SHP77 (cell line): ENCODE measurements around the gene CNN3.

Source experiments
- DNase-seq, 2 experiments: peaks; one replicate each; lab custom pipeline; 2025; lab: John Stamatoyannopoulos, UW

CNN3 gene

DNA sequence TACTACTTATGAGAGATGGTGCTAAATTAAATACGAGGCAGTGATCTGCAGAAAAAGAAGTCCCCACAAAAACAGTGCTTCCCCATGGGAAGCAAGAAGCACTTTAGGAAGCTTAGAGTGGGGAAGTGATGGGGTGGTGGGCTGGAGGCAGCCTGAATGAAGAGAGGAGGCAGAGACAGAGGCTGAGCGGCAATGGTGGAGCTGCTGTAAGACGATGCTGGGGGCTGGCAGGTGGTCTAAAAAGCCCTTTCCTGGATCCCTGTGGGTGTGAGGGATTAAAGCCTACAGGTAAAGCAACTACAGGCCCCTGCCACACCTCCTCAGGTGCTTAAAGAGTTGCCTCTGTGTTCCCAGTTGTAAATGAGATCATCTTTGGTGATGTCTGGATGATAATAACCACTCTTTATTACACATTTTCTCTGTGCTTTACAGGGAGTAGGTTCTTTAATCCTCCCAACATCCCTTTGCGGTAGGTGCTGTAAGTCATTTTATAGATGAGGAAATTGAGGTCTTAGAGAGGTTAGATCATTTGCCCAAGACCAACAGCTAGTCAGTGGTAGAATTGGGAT is 39.2 kb downstream of the CNN3 start:
- DNase-seq = no peak

DNA sequence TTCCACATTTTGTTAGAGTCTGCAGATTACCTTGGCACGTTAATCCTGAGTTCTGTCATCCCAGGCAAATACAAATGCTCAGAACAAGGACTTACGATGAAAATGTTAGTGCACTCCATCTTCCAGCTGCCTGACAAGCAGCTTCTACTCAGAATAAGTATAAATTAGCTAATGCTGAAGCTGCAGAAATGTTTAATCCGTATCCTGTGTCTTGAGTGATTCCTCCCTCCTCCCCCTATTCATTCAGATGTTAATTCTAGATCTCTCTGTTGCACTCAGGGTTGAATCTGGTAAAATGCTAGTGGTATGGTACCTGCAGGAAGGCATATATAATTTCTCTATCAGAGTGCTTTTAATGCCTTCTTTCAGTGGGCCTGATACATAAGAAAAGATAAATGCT is 39.8 kb downstream of the CNN3 start:
- DNase-seq = no peak

DNA sequence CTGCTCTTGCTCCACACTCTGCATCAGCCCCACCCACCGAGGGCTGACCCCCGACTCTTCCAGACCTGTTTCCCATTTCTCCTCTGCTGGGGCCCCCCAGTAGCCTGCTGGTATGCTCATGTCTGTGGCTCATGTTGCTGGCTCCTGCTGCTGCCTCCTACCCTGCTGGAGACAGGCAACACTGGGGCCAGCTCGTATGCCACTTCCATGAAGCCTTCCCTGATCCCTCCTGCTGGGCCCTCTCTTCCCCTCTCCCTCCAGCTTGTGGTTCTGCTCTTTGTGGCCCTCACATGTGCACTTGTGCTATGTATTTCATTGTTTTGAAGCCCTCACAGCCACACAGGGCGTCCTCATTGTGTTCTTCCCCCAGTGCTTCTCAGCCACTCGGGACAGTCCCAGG is 40.5 kb downstream of the CNN3 start:
- no peak for DNase-seq

DNA sequence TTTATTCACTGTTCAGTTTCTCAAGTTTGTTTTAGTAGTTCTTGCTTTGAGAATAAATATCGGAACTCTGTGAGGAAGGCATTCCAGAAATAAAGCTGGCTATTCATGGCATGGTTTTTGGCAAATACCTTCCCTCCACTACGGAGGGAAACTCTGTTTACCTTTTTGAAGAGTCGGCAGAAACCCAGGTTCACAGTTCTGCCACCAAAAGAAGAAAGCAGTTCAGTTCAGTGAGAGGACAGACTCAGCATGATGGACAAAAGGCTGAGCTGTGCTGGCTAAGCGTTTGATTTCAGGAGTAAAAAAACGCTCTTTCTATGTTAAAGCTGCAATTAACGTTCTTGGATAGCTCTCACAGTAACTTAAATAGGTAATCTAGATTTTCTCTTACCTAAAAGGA is 42.4 kb downstream of the CNN3 start:
- DNase-seq = no peak

DNA sequence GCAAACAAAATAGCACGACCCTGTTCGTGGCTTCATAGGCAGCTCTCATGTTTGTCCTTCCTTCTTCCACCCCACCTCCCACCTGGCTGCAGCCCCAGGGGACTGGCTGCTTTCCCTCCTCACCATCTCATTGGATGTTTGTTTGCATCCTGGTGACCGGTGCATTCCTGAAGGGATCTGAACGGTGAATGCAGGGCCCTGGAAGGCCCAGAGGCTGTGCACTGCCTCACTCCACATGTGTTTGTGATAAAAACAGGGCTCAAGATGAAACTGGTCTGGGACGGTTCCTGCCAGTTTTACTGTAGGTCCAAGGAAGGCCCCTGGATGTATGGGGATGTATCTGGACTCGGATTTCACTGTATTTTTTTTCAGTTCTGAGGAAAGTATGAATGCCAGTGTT is 42.8 kb downstream of the CNN3 start:
- DNase-seq = no peak

DNA sequence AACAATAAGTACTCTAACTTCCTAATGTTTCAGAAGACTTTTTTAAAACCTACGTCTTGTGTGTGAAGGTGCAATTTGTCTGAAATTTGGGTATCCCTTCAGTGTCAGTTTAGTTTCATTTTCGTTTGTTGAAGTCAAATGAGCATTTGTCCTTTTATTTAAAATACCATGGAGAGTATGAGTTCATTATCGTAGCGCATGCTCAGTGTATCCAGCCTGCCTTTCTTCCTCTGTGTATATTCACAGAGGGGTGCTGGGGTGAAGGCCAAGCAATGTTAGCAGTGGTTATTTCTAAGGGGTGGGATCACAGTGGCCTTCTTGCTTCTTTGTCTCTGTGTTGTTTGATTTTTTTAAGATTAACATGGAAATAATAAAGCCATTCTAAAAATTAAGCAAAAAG is 43.2 kb downstream of the CNN3 start:
- no peak for DNase-seq

DNA sequence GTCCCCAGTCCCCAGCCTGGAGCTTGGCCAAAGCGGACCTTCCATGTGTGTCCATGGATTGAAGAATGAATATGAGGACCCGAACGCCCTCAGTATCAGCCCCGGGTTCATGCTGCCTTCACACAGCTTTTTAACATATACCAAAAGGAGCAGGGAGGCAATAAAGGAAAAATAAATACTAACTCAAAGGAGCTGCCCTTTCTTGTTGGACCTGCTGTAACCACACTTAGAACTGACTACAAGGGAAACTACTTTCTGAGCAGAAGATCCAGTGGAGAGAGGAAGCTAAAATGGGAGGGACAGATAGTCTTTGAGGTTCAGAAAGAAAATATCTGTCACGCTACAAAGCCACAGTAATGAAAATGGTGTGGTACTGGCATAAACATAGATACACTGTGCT is 48.6 kb downstream of the CNN3 start:
- DNase-seq = no peak

DNA sequence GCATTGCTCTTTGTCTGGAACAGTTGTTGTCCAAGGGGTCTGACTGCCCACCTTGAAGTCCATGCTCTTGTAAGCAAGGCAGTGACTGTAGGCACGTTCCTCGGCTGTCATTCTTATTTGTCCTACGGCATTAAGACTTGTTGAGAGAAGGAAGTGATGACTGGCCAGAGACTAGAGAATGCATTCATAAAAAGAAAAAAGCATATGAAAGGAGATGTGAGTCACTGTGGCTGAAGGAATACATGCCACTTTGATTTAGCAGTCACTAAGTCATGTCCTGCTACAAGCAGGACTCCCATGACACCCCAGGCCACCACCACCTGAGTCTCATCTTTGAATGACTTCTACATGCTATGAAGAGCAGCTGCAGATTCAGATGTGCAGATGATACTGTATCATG is 50.5 kb downstream of the CNN3 start:
- DNase-seq = no peak

DNA sequence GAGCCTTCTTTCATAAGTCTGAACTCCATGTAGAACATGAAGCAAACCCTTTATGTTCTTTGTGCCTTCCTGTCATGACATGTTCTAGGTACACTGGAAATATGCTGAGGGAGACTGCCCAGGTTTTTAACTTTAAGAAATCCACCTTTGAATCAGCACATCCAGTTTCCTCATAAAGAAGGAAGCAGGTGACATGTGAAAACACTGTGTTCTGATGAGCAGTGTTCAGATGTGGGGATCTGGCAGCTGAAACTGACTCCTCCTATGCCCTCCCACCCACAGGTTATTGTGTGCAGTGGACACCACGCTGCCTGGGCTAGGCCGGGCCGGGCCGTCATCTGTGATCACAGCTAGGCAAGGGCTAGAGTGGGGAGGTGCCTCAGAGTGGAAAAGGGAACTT is 51.1 kb downstream of the CNN3 start:
- DNase-seq = no peak

DNA sequence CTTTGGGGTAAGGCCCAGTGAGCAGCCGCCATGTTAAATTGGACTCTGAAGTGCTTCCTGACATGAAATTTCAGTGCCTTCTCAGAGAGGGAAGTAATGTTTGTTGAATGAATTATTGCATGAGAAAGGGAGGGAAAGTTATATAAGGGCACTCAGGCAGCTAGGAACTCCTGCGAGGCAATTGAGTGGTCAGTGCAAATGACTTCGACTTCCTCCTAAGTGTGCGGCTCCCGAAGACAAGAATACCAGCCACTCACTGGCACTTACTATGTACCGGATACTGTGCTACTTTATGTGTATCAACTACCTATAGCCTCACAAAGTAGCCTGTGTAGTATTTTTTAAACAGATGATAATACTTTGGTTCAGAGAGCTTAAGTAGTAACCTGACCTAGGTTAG is 52.5 kb downstream of the CNN3 start:
- no peak for DNase-seq

DNA sequence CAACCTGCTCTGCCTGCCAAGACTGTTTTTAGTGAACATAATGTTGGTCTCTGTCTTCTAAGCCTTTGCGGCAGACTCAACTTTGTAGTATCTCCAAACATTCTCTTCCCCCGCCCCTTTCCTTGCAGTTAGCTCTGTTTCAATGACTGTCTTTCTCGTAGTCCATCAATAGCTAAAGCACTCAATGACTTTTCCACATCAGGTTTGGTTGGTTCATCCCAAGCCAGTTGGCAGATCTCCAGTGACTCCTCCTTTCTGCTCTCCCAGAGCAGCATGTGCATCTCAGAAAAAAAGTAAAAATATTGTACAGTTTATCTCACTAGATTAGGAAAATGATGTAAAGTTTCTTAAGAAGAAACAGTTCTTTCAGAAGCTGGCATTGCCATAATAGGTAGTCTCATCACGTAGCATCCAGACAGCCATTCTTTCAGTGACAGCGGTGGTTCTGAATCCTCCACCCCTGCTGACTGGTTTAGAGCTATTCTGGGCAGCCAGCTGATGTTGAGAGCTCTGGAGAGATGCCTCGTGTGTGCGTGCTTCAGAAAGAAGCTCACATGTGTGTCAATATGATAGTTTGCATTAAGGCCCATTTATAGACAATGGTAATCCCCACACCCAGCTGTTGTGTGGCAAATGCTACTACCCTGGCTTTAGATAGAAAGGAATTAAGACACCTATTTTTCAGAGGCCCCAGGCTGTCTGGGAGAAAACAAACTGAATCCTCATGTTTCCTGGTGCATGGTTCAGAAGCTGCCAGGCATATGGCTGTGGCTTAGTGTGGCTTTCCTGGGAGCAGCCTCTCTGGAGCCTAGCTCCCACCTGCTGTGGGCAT is 53.2 kb downstream of the CNN3 start:
- peak; percentile 56 to 63 for DNase-seq

DNA sequence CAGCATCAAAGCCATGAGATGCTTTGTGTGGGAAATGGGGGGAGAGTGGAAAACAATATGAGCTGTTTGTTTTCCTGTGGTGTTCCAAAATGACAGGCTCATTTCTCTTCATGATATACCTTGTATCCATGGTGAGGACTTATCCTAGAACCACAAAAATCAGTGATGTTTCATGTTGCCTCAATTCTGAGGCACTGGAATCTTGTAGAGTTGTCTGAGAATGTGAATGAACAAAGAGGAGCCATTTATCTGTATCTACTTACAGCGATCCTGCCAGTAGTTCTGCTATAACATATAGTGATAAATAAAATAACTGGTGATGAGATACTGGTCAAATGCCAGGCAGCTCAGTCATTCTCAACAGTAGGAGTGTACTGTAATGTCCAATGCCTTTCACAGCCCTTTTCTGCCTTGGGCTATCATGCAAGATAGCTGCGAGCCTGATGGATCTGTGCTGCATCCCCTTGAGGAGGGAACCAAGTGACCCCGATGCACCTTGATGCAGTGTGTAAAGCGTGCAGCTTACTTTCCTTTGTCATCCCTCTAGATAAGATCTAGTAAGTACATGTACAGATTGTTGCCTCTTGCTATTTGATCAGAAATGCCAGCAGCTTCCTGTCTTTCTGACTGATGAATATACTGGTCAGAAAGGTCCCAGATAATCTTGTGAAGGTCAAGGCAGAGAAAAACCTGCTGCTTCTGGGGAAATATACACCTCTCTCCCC is 54.0 kb downstream of the CNN3 start:
- no peak for DNase-seq

DNA sequence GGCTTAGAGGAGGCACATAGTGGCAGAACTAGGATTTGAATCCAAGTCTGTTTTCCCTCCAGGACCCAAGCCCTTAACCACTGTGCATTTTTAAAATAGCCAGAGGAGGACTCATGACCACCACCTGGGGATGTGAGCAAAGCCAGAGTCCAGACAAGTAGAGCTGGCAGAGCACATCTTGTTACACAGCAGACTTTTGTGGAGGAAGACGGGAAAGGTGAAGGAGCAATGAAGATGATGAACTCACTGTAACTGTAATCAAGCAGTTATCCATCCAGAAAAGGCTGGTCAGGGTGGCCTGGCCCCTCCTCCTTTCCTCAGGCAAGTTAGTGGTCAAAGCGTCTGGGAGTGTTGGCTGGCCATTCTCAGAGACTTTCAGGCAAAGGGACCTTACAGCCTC is 55.9 kb downstream of the CNN3 start:
- DNase-seq = no peak

DNA sequence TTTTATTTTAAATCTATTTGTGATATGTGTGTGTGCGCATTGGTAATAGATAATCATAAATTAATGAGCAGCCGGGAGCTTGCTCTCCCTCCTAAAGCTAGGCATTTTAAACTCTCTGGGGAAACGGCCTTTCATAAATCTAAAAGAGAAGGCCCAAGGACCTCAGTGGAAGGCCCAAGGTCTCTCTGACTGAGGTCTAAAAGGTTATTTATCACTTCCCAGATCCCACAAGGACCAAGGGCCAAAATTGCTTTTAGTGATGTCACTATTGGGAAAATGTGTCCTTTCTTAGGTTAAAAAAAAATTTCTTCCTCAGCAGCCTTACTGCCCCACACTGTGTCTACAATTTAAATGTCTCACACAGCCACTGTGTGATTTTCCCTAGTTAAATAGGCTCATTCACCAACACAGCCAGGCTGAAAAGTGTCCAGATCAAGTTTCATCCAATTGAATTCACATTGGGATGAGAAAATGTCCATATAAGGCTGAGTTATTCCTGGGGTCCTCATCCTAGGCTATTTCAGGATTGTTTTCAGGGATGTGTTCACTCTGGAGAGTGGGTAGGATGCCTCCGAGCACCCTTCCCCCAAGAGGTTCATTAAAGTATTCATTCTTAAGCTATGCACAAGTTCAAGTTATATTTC is 60.6 kb downstream of the CNN3 start:
- no peak for DNase-seq

DNA sequence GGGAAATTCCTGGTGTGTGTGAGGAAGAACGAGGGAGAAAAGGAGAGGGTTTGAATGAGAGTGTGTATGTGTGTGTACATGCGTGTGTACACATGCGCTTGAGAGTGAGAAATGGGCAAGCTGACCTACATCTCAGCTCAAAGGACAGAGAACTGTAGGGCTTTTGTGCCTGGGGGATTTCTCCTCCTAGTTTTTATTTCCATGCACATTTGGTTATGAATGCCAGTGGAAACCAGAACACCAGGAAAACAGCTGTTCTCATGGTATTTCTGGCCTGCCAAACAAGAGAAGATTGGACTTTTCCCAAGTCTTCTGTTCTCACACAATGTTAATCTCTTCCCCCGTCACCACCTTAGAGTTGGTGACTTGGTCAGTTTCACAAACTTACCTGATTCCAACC is 61.5 kb downstream of the CNN3 start:
- no peak for DNase-seq

DNA sequence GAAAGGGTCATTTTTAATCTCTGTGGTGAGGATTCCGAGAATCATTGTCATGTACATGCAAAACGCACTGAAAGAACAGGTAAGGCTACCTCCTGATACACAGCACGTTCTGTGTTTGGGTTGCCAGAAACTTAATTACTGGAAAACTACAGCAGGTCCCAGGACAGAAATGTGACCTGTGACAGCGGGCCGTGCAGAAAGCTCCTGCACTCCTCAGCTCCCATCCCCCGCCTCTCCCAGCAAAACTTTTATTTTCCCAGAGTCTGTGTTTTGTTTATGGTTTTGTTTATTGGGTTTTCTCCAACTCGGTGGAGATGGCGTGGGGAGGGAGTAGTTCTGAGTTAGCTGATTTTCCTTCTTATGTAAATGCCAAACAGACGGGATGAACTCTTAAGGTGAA is 62.1 kb downstream of the CNN3 start:
- DNase-seq = no peak

DNA sequence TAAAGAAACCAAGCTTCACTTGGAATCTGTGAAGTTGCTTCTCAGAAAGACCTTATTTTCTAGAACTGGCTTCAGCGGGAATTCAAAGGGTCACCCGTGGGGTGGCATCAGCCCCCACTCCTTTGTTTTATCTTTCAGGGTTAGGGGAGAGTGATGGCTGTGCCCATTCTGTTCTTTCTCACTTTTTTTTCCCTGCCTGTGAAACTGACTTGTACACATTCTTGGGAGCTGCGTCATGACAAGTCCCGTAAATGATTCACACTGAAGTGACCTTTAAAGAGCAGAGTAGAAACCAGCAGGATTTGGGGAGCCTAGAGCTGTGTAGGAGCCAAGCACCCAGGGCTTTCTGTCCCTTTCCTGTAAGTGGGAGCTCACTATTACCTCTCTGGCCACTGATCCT is 63.0 kb downstream of the CNN3 start:
- DNase-seq = no peak

DNA sequence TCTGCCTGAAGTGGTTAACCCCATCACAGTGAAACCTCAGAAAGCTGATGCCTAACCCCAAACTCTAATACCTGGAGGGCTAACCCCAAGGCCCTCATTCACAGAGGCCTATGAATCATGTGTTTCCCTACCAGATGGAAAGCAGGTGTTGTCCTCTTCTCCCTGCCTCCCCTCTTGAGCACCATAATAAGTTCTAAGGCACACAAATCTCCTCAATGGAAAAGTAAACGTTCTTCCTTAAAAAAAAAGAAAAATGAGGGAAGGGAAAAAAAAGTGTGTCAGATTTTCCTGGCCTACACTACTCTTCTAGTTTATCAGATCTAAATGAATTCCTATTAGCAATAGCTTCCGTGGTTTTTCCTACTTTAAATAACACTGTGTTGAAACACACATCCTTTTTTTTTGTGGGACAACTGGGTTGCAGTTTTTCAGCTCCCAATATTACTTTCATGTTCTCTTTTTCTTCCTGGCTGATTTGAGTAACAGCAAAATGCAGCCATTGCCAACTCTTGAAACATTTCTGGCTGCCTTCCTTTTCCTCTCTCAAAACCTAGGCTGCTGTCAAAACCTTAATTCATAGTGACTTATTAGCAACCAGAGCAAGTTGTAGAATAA is 63.5 kb downstream of the CNN3 start:
- no peak for DNase-seq

DNA sequence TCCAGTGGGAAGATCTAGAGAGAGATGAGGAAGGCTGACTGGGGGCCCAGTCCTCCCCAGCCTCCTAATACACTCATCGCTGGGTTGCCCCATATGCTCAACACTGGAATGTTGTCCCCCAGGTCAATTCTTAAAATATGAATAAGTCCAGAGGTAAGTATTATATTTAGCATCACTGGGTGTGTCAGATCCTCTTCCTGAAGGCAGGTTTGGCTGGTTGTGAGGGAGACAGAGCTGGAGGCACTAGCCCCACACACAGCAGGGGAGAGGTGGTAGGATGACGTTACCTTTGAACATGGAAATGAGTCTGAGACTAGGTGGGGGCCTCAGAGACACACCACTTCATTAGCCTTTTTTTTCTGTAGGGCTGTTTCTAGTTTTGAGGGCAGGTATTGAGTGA is 64.2 kb downstream of the CNN3 start:
- DNase-seq = no peak

DNA sequence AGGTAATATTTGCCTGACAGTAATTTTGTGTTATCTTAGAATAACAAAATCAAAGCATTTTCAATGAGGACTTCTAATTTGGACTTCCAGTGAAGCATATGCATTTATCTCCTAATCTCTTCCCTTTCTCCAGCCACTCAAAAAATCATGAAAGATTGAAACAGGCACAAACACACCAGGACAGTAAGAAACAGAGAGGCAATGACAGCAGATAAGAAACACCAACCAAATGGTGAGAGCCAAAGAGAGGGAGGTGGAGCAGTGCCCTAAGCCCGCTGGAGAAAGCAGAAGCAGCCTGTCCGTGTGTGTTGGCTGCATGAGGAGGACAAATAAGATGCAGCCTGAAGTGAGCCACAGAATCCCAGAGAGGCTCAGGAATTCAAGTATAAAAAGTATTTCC is 67.7 kb downstream of the CNN3 start:
- DNase-seq = no peak

DNA sequence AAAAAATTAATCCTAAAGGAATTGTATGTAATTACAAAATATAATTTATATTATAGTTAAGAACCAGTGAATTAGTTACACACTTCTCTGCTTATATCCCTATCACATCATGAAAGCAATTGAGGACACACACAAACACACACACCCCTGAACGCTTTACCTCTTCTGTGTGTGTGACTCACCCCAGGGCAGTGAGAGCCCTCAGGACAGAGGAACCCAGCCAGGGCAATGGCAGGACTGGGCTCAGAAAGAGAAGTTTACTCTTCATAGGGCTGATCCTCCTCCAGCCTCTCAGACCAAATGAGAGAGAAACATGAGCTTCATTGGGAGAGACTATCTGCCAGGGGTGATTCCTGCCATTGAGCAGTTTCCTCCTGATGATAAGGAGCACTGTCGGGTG is 68.6 kb downstream of the CNN3 start:
- DNase-seq = no peak

DNA sequence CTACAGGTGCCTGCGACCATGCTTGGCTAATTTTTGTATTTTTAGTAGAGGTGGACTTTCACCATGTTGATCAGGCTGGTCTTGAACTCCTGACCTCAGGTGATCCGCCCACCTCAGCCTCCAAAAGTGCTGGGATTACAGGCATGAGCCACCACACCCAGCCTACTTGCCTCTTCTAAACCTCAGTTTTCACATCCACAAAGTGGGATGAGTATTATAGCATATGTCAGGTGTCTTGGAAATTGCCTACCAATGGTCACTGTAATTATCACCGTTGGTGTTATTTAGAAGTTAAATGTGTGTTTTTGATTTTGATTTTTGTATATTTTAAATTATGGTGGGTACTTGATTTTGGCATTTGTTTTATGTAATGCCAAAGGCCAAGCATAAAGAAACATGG is 70.0 kb downstream of the CNN3 start:
- no peak for DNase-seq

DNA sequence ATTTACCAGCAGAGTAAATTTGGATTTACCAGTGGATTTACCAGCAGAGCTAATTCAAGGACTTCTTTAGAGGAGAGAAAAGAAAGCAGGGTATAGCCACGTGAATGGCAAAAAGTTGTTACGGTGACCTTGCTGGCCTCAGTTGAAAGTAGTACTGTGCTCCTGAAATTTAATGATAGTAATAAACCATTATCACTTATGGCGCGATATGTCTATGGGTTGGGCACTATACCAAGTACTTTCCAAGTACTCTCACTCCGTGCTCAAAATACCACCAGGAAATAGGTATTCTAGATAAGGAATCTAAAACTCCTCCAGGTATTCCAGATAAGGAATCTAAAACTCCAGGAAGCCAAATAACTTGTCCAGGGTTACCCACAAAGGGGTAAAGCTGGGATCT is 70.9 kb downstream of the CNN3 start:
- no peak for DNase-seq
